Calu3 (cell line): ENCODE results near the gene SERPINA12. TPM values are rescaled to one million over a fixed set of nuclear protein-coding genes. Genes with fewer than 3 reads are reported as not detected.

ENCODE experiments used
- BruUV-seq: library from RNA; stranded (reverse); fragments of 400-500 nt; replicated peaks from 2 replicates; lab custom pipeline; 2021; lab: Mats Ljungman, UMichigan
- CTCF ChIA-PET: fragments of 300-600 bp; sonication (Branson Sonifier 250); formaldehyde crosslinking; loops from one replicate; lab custom pipeline; 2022; ENCODE audit warnings: antibody characterized with exemption; lab: Charles Lee
- DNase-seq: peaks from one replicate; pipeline ENCODE4 v3.0.0; 2022
- H3K27ac Mint-ChIP-seq: one replicate; pipeline ENCODE4 v1.8.0; 2022; ENCODE audit warnings: mixed read lengths; ENCODE audit not compliant: unreplicated experiment
- H3K27me3 Mint-ChIP-seq: one replicate; pipeline ENCODE4 v1.8.0; 2022; ENCODE audit warnings: mixed read lengths; ENCODE audit not compliant: unreplicated experiment
- H3K36me3 Mint-ChIP-seq: one replicate; pipeline ENCODE4 v1.8.0; 2022; ENCODE audit warnings: mild to moderate bottlenecking, moderate library complexity, mixed read lengths; ENCODE audit not compliant: insufficient read depth, unreplicated experiment
- H3K4me1 Mint-ChIP-seq: one replicate; pipeline ENCODE4 v1.8.0; 2022; ENCODE audit warnings: mild to moderate bottlenecking, low read depth, mixed read lengths; ENCODE audit not compliant: unreplicated experiment
- H3K4me3 Mint-ChIP-seq: one replicate; pipeline ENCODE4 v1.8.0; 2022; ENCODE audit warnings: mild to moderate bottlenecking, low read depth, moderate library complexity, mixed read lengths; ENCODE audit not compliant: unreplicated experiment
- H3K9me3 Mint-ChIP-seq: one replicate; pipeline ENCODE4 v1.8.0; 2022; ENCODE audit warnings: low read depth, mixed read lengths; ENCODE audit not compliant: unreplicated experiment
- CTCF ChIP-seq: fragments of 200-600 bp; IDR thresholded peaks from one replicate; pipeline ENCODE4 v1.8.0; 2022; ENCODE audit warnings: antibody characterized with exemption; ENCODE audit not compliant: unreplicated experiment
- intact Hi-C: fragments of 100-400 bp; cut with micrococcal nuclease; formaldehyde crosslinking; loops from one replicate; pipeline ENCODE4 v1.10.0; 2022; ENCODE audit not compliant: unreplicated experiment
- total RNA-seq: library from RNA; stranded (reverse); gene quantifications from 2 replicates; pipeline ENCODE4 v1.2.3, GENCODE V29; 2022

SERPINA12 gene
- total RNA-seq, 1 experiment from 2014 or later, result not detected

- TF ChIP-seq CTCF, result no peak
- Mint-ChIP-seq H3K27me3 (no peaks in the 10 kb centered on the region), H3K4me1 (peaks cover 6% of the 10 kb centered on the region), H3K27ac (no peak overlapping the region), H3K36me3 (peaks cover 10% of the 10 kb centered on the region), H3K9me3 (peaks cover 10% of the 10 kb centered on the region), H3K4me3 (no peak overlapping the region)
- BruUV-seq, result no TSS peak
- no peak for DNase-seq
- intact Hi-C loops, result no loop called here
- CTCF ChIA-PET, result no interaction called here
These were observed 37.9 kb upstream of the SERPINA12 start for GRCh38 chr14:94547151-94547680.

DNA sequence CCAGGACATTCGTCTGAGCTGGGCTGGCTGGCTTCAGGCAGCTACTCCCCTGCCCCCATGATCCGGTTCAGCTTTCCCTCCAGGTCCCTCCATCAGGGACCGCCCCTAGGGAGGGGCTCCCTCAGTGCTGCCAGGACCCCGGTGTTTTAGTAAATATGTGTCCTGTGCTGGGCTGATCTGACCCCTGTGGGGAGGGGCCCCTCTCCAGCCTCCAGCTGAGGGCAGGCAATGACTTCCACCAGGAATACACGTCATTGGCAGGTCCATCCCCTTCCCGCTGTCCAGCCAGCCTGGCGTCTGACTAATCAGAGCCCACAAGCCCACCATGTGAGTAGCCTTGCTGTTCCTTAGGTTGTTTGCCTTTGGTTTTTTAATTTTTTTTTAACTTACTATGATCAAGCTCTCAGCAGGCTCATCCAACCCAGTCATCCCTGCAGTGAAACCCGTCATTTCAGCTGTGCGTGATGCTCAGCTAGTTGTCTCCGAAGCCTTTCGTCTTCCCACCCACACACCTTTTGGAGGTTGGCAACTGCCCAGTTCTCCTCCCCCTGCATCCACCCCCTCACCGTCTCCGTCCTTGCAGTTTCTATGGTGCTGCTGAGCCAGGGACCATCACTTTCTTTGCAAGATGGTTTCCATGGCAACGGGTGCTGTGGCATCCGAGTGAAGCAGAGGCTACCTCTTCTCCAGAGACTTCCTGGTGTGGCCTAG is 36.0 kb upstream of the SERPINA12 start:
- Mint-ChIP-seq H3K36me3 (peaks cover 10% of the 10 kb centered on the region), H3K27ac (no peak overlapping the region), H3K9me3 (peaks cover 10% of the 10 kb centered on the region), H3K27me3 (no peaks in the 10 kb centered on the region), H3K4me3 (no peak overlapping the region), H3K4me1 (peaks cover 16% of the 10 kb centered on the region)
- no peak for DNase-seq
- intact Hi-C loops, result no loop called here
- no peak for TF ChIP-seq CTCF
- CTCF ChIA-PET, result no interaction called here
- BruUV-seq, result no TSS peak

GRCh38 chr14:94544726-94545125 is 35.5 kb upstream of the SERPINA12 start:
- no peak overlapping the region for H3K27ac Mint-ChIP-seq
- H3K4me1 Mint-ChIP-seq, result peaks cover 16% of the 10 kb centered on the region
- BruUV-seq, result no TSS peak
- intact Hi-C loops, result no loop called here
- peaks cover 10% of the 10 kb centered on the region for H3K9me3 Mint-ChIP-seq
- no peak for TF ChIP-seq CTCF
- H3K4me3 Mint-ChIP-seq, result no peak overlapping the region
- H3K36me3 Mint-ChIP-seq, result peaks cover 9% of the 10 kb centered on the region
- no peaks in the 10 kb centered on the region for H3K27me3 Mint-ChIP-seq
- CTCF ChIA-PET, result no interaction called here
- no peak for DNase-seq

DNA sequence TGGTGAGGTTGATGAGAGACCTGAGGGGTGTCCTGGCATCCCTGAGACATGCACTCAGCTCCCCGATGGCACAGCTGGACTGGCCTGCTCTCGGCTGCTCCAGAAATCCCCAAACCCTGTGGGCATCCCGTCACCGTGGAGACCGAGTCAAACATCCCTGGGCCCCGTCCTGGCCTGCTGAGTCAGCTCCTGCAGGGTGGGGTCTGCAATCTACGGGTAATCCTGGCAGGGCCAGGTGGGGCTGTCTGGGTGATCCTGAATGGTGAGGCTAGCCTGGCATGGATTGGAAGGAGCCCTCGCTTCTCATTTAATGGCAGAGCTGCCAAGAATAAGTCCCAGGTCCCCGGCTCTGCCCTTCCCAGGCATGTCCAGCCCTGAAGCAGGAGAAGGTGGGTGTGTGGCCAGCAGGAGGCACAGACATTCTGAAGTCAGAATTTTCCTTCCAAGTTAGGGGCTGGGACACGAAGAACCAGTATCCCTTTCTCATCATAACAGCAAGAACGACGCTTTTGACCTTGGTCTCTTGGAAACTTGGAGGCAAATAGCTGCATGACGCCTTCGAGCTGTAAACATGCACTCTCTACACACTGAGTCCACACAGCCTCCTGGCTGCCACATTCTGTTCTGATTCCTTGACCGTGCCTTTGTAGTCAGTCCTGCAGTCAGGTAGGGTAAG is 34.3 kb upstream of the SERPINA12 start:
- Mint-ChIP-seq H3K36me3 (no peaks in the 10 kb centered on the region), H3K4me1 (peaks cover 16% of the 10 kb centered on the region), H3K9me3 (peaks cover 10% of the 10 kb centered on the region), H3K4me3 (no peak overlapping the region), H3K27ac (no peak overlapping the region), H3K27me3 (no peaks in the 10 kb centered on the region)
- DNase-seq, result no peak
- TF ChIP-seq CTCF, result no peak
- no TSS peak for BruUV-seq
- CTCF ChIA-PET, result interaction anchor here (0.6 kb wide), 1 partner anchor 48 kb away, joined by 4 read pairs; no protein-coding TSS in a partner anchor
- intact Hi-C loops, result no loop called here
